Measurements from ENCODE around the gene COTL1. TPM values are rescaled to one million over a fixed set of nuclear protein-coding genes. Genes with fewer than 3 reads are reported as not detected.

Gene COTL1
- total RNA-seq, 4 donors from 2014 or later, result 29.9 to 84.9 (median 52.6) TPM

DNA sequence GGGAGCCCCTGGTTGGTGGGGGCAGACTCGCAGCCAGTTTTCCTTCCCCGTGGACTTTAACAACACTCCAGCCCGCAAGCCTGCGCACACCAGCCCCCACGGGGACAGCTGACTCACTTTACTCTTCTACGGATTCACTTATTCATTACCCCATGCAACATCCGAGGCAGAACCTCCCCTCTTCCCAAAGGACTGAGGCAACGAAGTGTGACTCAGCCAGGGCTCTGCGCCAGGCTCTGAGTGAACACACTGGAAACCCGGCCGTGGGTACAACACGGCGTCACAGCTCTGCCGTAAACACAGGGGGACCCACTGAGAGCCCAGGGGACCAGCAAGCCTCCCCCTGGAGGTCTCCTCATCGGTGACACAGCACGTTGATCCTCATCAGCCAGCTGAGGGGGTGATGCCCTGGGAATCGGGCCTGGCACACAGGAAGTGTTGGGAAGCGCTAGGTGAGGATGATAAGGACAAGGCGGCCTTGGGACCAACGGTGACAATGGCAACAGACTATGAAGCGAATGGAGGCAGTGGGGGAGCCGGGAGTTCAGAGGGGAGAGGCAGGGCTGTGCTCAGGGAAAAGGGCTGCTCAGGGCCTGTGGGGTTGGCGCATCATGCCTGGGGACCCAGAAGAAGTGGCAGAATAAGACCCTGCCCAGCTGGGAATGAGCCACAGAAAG, 14.6 kb downstream of the COTL1 start:
- H3K4me1 ChIP-seq, result peaks cover 0 to 82% (median 75%) of the 10 kb centered on the region in 4 donors
- TF ChIP-seq POLR2A (IDR thresholded peaks at IDR 0.05), result peak in 1 of 2 donors; percentile 32
- peak; percentile 13 to 85 for TF ChIP-seq EP300 (IDR thresholded peaks at IDR 0.05)
- TF ChIP-seq, protein P1, sequence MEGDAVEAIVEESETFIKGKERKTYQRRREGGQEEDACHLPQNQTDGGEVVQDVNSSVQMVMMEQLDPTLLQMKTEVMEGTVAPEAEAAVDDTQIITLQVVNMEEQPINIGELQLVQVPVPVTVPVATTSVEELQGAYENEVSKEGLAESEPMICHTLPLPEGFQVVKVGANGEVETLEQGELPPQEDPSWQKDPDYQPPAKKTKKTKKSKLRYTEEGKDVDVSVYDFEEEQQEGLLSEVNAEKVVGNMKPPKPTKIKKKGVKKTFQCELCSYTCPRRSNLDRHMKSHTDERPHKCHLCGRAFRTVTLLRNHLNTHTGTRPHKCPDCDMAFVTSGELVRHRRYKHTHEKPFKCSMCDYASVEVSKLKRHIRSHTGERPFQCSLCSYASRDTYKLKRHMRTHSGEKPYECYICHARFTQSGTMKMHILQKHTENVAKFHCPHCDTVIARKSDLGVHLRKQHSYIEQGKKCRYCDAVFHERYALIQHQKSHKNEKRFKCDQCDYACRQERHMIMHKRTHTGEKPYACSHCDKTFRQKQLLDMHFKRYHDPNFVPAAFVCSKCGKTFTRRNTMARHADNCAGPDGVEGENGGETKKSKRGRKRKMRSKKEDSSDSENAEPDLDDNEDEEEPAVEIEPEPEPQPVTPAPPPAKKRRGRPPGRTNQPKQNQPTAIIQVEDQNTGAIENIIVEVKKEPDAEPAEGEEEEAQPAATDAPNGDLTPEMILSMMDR (IDR thresholded peaks at IDR 0.05), result no peak
- H3K4me3 ChIP-seq, result peak overlapping the region in 1 of 4 donors; percentile 3
- DNase-seq (ENCODE audit: low spot score in 2 of 2), result peak; percentile 87 to 88
- peaks cover 0 to 6% (median 0%) of the 10 kb centered on the region in 3 donors for H3K36me3 ChIP-seq
- WGBS, 2 donors, result 30 to 31% methylated on average over 23 of the region's 23 CpGs
- peak overlapping the region; percentile 78 to 94 (median 88) for H3K27ac ChIP-seq
- H3K9me3 ChIP-seq, result peaks cover 0 to 5% (median 0%) of the 10 kb centered on the region in 4 donors
- H3K27me3 ChIP-seq, result no peaks in the 10 kb centered on the region

GRCh38 chr16:84600343-84601229, 17.3 kb downstream of the COTL1 start:
- no peaks in the 10 kb centered on the region for H3K27me3 ChIP-seq
- TF ChIP-seq, protein P1 (IDR thresholded peaks at IDR 0.05), result no peak
- TF ChIP-seq POLR2A (IDR thresholded peaks at IDR 0.05), result no peak
- TF ChIP-seq EP300 (IDR thresholded peaks at IDR 0.05), result no peak
- DNase-seq (ENCODE audit: low spot score in 2 of 2), result no peak
- no peaks in the 10 kb centered on the region for H3K36me3 ChIP-seq
- H3K9me3 ChIP-seq, result peaks cover 0 to 3% (median 0%) of the 10 kb centered on the region in 4 donors
- WGBS, 2 donors, result 55 to 63% methylated on average over 25 of the region's 25 CpGs
- H3K27ac ChIP-seq, result peak overlapping the region; percentile 28 to 94 (median 88)
- H3K4me1 ChIP-seq, result peaks cover 0 to 88% (median 82%) of the 10 kb centered on the region in 4 donors
- no peak overlapping the region for H3K4me3 ChIP-seq

DNA sequence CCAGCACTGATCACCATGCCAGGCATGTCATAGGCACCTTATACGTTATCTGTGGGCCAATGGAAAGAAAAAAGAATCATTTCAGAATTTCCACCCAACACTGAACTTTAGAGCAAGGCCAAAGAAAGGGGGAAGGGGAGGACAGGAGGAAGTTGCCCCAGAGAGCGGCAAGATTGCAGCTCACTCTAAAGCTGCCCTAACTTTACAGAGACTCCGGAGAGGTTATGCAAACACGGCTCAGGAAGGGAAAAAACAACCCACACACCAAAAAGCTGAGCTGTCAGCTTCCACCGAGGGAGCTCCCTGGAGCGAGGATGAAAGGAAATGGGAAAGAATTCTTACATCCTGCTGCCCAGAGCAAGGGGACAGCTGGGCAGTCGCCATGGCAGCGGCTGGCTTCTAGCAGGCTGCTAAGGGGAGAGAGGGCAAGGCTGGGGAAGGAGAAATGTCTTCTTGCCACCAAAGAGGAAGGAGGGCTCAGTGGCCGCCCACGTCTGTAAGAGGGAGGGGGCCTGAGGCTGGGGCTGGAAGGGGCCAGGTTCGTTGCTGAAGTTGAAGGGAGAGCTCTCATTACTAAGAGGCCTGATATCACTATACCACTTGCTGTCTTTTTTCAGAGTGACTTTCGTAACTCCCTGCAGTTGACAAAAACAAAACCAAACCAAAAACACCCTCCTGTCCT, 18.2 kb downstream of the COTL1 start:
- WGBS, 2 donors, result 4 to 13% methylated on average over 12 of the region's 12 CpGs

GRCh38 chr16:84598360-84598759, 19.5 kb downstream of the COTL1 start:
- 44% methylated on average over 6 of the region's 6 CpGs for WGBS, 2 donors
- no peak for DNase-seq (ENCODE audit: low spot score in 2 of 2)
- no peak overlapping the region for H3K4me3 ChIP-seq
- peak overlapping the region; percentile 40 to 94 (median 88) for H3K27ac ChIP-seq
- H3K9me3 ChIP-seq, result no peaks in the 10 kb centered on the region
- TF ChIP-seq POLR2A (IDR thresholded peaks at IDR 0.05), result no peak
- TF ChIP-seq, protein P1 (IDR thresholded peaks at IDR 0.05), result no peak
- TF ChIP-seq EP300 (IDR thresholded peaks at IDR 0.05), result no peak
- H3K36me3 ChIP-seq, result no peaks in the 10 kb centered on the region
- no peaks in the 10 kb centered on the region for H3K27me3 ChIP-seq
- peaks cover 0 to 82% (median 75%) of the 10 kb centered on the region in 4 donors for H3K4me1 ChIP-seq

More for the DNA sequence above, 18.2 kb downstream of the COTL1 start:
- H3K4me3 ChIP-seq, result peak overlapping the region in 2 of 4 donors; percentile 18 to 22
- DNase-seq (ENCODE audit: low spot score in 2 of 2), result peak in 1 of 2 donors; percentile 56
- TF ChIP-seq EP300 (IDR thresholded peaks at IDR 0.05), result peak in 1 of 2 donors; percentile 73
- TF ChIP-seq, protein P1 (IDR thresholded peaks at IDR 0.05), result no peak
- no peak for TF ChIP-seq POLR2A (IDR thresholded peaks at IDR 0.05)
- peaks cover 0 to 89% (median 79%) of the 10 kb centered on the region in 4 donors for H3K4me1 ChIP-seq
- no peaks in the 10 kb centered on the region for H3K36me3 ChIP-seq
- H3K9me3 ChIP-seq, result no peaks in the 10 kb centered on the region
- H3K27ac ChIP-seq, result peak overlapping the region; percentile 53 to 94 (median 88)
- no peaks in the 10 kb centered on the region for H3K27me3 ChIP-seq
